HG03175 (cell line): Measurements from ENCODE around the gene BCAR3.

Experiments
- ATAC-seq: cut with Tn5 transposase; IDR thresholded peaks from one replicate; pipeline ENCODE4 v1.9.1; 2021; ENCODE audit warnings: mild to moderate bottlenecking, moderate library complexity; ENCODE audit not compliant: unreplicated experiment

Gene BCAR3

DNA sequence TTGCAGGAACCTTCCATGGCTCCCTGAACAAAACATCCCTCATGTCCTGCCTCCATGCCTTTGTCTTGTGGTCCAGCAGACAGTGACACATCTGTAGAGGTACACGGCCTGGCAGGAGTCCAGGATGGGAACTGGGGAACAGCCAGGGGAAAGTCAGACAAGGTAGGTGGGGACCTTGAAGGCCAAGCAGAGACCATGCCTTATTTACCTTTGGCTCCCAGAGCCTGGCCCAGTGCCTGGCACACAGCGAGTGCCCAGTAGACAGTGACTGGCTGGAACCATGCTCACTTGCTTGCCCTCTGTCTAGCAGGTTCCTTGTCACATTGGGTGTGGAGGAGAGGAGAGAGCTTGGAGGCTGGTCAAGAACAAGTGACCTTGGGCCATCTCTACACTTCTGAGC lies 81.0 kb downstream of the BCAR3 start:
- ATAC-seq = no peak

DNA sequence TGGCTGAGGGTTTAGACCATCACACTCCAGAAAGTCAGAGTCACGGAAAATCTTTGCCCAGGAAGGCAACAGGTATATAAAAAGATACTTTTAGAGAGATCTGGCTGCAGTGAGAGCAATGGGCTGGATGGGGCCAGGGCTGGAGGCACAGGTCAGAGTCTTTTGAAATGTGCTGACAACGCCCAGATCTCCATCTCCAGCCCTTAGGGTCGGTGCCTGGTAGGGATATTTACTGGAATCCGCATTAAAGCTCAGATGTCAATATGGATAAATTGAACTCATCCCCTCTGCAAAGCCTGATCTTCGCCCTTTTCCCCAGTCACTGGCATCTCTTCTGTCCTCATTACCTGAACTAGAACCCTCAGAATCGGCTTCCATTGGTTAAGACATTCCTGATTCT lies 82.2 kb downstream of the BCAR3 start:
- ATAC-seq = no peak

DNA sequence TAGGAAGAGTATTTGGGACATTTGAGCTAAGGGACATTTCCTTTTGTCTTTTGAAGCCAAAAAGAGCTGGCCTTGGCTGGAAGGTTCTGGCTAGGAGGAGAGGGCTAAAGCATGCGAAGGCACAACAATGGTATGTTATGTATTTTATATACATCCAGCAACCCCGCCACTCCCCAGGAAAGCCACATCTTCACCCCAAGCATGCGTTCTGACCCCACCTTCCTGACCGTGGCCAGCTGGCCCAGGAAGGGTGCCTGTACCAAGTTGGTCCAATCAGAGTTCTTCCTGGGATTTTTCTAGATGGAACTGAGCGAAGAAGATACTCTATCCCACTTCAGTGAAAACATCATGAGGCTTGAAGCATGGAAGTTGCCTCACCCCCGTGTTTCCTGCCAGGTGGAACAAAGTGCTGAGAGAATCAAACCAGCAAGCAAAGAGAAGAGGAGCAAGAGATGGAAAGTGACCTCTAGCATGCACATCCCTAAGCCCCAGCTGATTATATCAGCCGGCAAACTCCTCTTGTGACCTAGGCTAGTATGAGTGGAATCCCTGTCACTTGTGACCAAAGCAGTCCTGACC lies 82.7 kb downstream of the BCAR3 start:
- ATAC-seq = no peak

DNA sequence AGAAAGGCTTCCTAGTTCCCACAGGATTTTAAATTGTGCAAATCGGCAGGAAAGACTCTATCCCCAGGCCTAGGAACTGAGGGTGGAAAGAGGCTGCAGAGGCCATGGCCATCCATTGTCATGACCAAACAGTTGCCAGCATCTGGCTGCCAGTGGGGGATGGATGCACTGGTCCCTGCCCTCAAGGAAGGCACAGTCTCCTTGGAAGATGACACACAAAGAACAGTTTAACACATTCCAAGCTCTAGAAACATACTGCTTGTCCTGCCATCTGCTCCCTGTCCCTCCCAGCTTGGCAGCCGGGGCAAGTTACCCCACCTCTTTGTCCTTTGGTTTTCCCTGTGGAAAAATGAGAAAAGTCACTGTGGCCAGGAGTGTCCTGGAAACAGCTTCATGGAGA lies 83.2 kb downstream of the BCAR3 start:
- ATAC-seq = no peak

DNA sequence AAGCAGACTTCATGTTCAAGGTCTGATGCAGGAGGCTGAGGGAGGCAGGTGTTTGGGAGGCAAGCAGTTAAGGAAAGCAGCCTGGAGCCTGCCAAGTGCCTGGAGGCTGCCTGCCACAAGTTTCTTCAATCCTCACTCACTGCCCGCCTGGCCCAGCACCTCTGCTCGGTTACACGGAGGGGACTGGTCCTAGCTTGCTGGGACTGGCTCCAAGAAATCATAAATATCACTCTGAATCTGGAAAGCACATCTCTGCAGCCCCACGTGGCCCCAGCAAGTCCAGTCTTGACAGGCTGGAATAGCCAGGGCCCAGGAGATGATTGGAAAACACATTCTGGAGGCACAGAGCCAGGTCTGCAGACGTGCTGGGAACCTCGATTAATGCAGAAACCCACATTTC lies 83.9 kb downstream of the BCAR3 start:
- ATAC-seq = no peak

DNA sequence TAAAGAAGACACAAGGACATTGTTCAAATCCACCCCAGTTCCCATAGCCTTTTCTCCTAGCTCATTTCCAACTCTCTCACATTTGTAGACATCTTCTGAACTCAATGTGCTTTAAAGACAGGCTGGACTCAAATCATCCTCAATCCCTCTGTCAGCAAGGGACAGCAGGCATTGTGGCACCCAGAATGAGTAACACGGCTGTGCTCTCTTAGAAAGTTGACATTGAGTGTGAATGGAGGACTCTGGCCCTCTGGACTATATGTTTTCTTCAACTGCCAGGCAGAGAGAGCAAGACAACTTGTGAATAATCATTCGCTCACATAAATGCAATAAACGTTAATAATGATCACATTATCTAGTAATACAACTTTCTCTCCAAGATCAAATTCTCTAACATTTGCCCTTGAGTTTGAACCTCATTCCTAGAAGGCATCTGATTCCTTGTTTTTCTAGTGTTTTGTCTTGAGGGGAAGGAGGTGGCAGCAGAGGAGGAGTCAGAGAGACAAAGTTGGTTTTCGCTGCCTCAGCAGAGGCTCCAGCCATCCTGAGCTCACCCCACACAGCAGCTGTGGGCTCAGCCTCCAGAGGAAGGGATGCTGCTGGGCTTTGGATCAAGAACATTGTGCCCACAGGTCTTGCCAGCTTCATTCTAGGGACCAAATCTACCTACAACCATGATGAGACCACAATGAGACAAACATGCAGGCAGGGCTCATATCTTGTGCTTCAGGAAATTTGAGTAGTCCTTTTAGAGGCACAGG lies 85.1 kb downstream of the BCAR3 start:
- ATAC-seq = no peak

DNA sequence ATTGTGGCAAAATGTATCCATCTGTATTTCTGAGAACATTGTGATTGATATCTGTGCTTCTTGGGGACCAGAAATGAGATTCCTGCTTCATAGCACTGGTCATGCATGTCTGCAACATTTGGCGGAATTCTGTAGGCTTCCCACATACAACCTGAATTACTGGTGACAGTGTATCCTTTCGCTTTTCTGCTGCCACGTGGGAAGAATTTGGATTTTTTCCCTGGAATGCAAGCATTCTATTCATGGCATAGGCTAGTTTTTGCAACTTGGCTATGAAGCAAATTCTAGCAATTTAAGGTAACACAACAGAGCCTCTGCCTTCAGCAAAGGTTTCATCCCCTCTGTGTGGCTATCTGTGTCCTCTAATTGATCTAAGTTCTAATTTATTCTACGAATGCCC lies 85.9 kb downstream of the BCAR3 start:
- no peak for ATAC-seq

DNA sequence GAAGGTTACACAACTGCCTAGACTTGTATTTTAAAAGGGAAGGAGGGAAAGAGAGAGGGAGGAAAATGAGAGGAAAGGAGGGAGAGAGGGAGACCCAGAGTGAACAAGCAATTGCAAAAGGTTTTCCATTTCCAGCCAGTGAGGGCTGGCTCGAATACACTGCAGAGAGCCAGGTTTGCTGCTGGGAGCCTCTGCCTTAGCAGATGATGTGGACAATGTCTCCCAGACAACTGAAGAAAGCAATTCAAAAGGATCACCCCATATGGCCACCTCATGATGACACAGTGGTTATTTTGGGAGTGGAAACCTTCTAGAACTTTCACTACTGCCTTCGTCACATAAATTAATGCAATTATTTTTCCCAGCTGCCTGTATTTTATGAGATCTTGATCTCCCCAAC lies 86.4 kb downstream of the BCAR3 start:
- ATAC-seq = no peak

DNA sequence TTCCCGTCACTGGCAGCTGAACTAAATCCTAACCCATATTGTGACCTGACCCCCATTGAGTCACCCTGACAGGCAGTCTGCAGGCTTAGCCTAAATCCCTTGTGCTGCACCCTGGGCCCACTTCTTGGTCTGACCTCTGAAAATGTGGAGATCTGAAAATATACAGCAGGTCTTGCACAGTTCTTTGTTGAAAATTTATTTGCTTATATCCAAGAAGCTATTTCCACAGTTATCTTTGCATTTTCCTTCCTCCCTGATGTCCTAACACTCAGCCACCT lies 87.1 kb downstream of the BCAR3 start:
- no peak for ATAC-seq

DNA sequence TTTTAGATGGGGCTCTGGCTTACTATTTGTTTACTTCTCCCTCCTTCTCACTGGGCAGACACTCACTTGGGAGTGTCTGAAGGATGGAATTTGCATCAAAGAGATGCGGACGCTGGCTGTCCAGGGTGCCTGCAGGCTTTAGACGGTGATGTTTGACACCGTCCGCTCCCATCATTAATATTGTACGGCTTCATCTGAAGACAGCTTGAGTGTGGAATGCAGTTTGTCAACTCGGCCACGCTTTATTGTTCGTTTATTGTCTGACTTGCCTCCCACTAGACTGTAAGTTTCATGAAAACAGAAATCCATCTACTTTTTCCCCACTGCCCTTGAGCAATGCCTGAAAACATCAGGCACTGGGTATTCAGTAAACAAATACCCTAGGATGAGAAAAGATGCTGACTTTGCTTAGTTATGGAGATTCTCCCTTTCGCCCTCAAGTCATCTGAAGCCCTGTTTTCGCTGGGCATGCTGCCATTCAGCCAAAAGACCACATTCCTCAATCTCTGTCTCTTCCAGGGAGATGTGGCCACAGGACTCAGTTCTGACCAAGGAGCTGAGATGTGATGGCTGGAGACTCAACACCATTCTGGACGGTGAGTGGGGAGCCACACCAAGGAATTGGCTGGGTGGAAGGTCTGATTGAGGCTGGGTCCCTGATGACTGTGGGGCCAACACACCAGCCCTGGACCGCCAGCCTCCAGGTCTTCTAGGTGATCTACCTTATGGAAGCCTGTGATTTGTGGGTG lies 87.6 kb downstream of the BCAR3 start:
- ATAC-seq = no peak

DNA sequence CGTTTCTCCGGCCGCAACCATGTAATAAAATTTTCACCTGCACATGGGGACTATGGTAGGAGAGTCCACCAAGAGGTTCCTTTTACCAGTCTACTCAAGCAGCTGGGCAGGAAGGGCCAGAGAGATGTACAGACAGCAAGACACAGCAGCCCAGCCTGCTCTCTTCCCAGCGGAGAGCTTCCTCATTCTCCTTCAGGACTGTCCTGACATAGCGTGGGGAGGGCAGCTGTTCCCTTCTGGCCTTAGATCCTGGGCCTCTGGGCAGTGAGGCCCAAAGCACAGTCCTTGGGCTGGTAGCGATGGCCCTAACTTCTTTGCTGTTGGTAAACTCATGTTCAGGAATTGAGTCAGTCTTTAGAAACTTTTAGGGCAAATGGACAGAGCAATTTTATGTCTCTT lies 89.1 kb downstream of the BCAR3 start:
- ATAC-seq = no peak

DNA sequence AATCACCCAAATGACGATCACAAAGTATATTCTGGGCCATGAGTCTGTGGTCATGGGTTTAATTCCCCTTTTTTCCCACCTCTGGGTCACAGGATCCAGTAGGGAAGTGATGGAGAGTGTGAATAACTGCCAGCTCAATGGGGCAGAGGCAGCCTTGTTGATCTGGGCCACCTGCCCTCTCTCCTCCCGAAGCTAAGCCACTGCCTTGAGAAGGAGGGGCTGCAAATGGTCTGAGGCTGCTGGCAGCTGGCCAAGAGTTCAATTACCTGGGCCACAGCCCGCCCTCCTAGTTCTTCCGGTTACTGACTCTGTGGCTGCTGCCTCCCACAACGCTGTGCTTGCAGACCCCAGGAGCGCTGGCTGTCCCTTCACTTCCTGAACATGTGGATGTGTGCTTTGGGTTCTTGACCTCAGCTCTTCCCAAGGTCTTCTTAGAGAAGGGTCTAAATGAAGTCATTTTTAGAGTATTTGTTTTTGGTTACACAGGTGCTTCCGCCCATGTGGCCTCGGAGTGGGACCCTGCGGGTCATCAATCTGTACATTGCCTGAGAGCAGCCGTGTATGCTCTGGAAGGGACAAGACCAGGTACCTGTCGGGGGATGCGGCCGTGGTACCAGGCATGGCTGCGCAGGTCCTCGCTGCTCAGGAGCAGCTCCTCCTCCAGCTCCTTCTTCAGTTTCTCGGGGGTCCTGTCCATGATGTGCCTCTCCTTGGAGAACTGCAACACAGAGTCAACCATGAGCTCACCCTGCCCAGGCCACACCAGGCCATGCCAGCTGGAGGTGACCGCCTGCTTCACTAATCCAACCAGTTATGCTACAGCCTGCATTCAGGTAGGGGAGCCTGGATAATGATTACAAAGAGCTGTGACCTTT lies 89.7 kb downstream of the BCAR3 start:
- ATAC-seq = peak; percentile 84

DNA sequence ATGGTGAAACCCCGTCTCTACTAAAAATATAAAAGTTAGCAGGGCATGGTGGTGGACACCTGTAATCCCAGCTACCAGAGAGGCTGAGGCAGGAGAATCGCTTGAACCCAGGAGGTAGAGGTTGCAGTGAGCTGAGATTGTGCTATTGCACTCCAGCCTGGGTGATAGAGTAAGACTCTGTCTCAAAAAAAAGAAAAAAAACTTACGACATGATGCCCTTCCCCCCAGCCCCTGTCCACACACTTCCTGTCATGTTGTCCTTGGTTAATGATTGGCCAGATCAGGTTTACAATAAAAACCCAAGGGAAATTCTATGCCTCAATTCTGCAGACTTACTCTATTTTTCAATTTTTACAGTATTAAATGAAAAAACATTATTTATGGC lies 90.4 kb downstream of the BCAR3 start:
- peak; percentile 28 for ATAC-seq

DNA sequence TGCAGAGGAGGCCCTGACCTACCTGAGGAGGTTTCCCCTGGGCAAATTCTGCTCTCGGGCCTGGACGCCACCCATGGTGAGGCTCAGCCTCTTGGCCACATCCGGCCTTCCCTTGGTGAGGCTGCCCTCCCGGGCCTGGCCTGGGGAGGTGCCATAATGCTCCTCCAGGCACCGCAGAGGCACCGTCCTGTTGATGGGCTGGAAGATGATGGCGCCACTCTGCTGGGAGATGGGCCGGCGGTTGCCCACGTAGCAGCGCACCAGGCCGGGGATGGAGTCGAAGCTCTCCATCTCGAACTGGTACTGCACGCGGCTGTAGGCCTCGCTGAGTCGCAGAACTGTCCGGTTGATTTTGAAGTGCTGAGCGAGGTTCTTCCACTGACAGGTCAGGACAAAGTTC lies 92.7 kb downstream of the BCAR3 start:
- ATAC-seq = no peak

DNA sequence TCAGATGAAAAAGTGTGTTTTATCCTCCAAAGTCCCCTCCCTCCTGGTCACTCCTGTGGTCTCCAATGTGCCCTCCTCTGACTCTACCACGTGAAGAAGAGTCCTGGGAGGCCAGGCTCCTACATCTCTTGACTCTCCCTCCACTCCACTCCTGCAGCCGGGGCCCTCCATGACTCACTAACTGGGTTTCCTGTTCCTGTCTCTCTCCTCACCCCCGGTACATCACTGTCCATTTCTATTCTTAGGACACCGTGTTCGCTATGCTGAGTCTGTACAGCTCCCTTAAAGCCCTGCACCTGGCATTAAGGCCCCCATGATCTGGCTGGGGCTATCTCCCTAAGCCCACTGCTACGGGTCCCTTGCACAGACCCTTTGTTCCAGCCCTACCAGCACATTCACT lies 93.4 kb downstream of the BCAR3 start:
- no peak for ATAC-seq

DNA sequence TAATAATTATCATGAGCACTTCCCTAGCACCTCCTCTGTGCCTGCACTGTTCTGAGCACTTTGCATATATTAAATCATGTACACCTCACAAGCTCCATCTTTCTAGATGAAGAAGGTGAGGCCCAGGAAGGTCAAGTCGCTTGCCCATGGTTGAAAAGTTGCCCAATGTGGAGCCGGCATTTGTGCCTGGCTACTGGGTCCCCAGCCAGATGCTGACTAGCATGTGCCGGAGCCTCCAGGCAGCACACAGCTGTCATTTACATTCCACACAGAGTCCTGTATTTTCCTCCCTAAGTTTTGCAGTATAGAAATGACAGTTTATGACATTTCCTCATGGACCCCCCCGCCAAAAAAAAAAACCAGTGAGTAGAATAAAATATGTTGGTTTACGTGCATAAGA lies 94.3 kb downstream of the BCAR3 start:
- no peak for ATAC-seq

DNA sequence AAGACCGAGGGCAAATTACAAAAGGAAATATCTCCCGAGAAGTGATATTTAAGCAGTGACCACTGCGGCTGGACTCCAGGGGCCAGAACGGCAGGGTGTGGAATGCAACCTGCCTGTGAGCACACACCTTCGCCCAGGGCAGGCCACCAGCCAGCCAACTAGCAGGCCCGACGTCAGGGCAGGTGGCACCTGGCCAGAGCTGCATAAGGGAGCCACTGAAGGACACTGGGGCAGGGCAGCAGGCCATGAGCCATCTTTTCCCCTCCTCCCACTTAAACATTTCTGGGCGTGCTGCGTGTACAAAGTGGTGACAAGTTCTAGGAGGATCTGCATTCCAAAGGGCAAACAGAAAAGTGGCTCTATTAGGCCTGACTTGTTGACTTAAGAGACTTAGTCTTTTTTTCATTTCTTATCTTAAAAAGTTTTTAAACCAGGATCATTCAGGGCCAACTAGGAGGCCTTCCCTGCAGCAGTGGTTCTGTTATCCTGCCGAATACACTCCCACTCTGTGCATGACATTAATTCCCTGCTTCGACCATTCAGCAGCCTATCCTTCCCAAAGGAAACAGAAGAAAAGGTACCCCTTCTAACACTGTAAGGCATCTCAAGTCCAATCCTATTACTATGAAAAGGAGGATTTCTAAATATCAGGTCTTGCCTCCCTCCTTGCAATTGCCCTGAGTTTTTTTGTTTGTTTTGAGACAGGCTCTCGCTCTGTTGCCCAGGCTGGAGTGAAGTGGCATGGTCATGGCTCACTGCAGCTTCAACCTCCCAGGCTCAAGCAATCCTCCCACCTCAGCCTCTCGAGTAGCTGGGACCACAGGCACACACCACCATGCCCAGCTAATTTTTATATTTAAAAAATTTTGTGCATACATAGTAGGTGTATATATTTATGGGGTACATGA lies 96.3 kb downstream of the BCAR3 start:
- no peak for ATAC-seq

DNA sequence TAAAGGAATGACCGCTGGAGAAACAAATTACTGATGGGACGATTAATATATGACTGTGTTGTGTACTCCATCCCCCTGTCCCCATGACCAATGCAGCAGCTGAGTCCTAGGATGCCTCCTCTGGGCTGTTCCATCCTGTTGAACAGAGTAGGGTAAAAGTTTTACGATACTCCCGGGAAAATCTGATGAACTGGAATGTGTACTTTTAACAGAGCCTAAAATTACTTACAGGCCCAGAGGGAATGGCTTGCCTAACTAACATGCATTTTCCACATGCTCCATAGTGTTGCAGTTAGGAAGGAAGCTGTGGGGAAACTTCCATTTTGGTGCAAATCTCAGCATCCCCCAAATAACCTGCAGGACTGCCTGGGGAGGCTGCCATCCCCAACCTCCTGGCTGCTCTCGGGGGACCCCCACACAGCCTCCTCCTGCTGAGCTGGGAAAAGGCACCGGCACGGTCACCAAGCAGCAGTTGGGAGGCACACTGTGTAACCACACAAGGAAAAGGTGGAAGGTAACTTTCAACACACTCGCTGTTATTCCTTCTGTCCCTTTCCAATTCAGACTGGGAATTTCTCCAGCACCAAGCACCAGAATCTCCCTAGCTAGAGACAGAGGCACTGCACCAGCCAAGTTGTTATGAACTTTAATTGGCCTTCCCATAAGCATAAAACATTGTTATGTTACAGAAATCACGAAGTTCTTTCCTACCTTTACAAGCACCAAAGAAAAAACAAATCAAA lies 97.2 kb downstream of the BCAR3 start:
- no peak for ATAC-seq

DNA sequence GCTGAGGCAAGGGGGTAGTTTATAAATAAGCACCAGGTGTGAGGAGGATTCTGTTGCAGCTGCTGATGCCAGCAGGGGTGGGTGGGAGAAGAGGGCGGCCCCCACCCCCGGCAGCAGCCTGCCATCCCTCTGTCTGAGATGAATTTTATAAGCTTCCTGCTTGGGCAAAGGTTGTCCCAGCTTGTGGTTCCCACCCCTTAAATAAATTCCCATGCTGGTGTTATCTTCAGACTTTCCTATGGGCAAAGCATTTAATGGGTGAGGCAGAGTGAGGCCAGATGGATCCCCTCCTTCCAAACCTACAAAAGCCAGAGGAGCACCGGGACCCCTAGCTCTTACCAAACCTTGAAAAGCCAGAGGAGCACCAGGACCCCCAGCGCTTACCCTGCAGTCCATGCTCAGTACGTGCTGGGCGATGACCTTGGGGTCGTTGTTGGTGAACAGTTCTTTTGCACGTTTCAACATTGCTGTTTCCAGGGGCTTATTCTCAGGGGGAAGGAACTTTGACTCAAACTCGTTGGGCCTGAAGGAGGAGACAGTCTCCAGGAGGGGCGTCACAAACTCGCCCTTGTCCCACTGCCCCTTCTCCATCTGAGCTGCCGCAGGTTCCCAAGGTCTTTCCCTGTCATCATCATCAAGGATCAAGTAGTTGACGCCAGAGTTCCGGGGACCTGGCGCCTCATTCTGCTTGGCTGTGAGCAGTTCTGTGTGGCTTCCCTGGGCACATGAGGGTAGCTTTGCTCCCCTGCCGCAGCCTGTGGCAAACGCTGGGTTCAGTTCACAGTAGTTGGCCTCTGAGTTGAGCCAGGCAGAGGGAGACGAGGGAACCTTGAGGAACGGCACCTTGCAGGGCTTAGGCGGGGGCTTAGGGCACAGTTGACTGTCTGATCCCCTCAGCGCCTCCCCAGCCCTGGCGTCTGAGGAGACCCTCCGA lies 99.5 kb downstream of the BCAR3 start:
- no peak for ATAC-seq
